ENCODE measurements around the gene NTM. TPM values are rescaled to one million over a fixed set of nuclear protein-coding genes. Genes with fewer than 3 reads are reported as not detected.

NTM gene
- polyA plus RNA-seq, 1 donor from 2014 or later: 39.4 TPM

- Histone ChIP-seq H3K4me3 (ENCODE audit: low read length) (no peak overlapping the region), H3K27ac (ENCODE audit: low read length) (no peak overlapping the region), H3K79me2 (replicated peaks; ENCODE audit: insufficient read depth, low read length) (no peaks in the 10 kb centered on the region), H4K20me1 (ENCODE audit: insufficient read depth) (no peaks in the 10 kb centered on the region), H3F3A (ENCODE audit: insufficient read depth, low read length, poor library complexity, severe bottlenecking) (no peaks in the 10 kb centered on the region), H3K9me2 (ENCODE audit: insufficient read depth, low read length) (no peaks in the 10 kb centered on the region), H3K9ac (ENCODE audit: low read length) (no peak overlapping the region), H2AFZ (ENCODE audit: low read depth, low read length) (no peak overlapping the region), H3K36me3 (ENCODE audit: insufficient read depth, low read length) (no peaks in the 10 kb centered on the region), H3K27me3 (ENCODE audit: insufficient read depth, low read depth, low read length) (no peaks in the 10 kb centered on the region), H3K9me3 (ENCODE audit: low read length) (no peaks in the 10 kb centered on the region), H3K4me2 (ENCODE audit: low read length) (no peak overlapping the region)
- TF ChIP-seq POLR2AphosphoS5 (IDR thresholded peaks at IDR 0.05): no peak
Measured at GRCh38 chr11:131669401-131669780, 299.0 kb downstream of the NTM start.

GRCh38 chr11:131670876-131671275 is 300.5 kb downstream of the NTM start:
- H3K4me3 ChIP-seq (ENCODE audit: low read length): no peak overlapping the region
- no peak overlapping the region for H2AFZ ChIP-seq (ENCODE audit: low read depth, low read length)
- TF ChIP-seq EP300 (conservative IDR thresholded peaks at IDR 0.05; ENCODE audit: poor library complexity, severe bottlenecking) (no peak), CTCF (IDR thresholded peaks at IDR 0.05; ENCODE audit: poor library complexity, severe bottlenecking) (no peak), SMC3 (conservative IDR thresholded peaks at IDR 0.05; ENCODE audit: poor library complexity) (no peak), RAD21 (conservative IDR thresholded peaks at IDR 0.05) (no peak), TAF1 (IDR thresholded peaks at IDR 0.05; ENCODE audit: low read depth) (no peak)

GRCh38 chr11:131671320-131671719 is 300.9 kb downstream of the NTM start:
- TF ChIP-seq MXI1 (conservative IDR thresholded peaks at IDR 0.05; ENCODE audit: poor library complexity, severe bottlenecking): no peak
- TF ChIP-seq SMC3 (conservative IDR thresholded peaks at IDR 0.05; ENCODE audit: poor library complexity): no peak
- TF ChIP-seq REST (IDR thresholded peaks at IDR 0.05; ENCODE audit: borderline replicate concordance): no peak
- TF ChIP-seq RAD21 (conservative IDR thresholded peaks at IDR 0.05): no peak
- TF ChIP-seq EZH2 (IDR thresholded peaks at IDR 0.05; ENCODE audit: borderline replicate concordance, insufficient read depth, low read length, poor library complexity, severe bottlenecking): no peak
- TF ChIP-seq CTCF (IDR thresholded peaks at IDR 0.05; ENCODE audit: poor library complexity, severe bottlenecking): no peak
- TF ChIP-seq TAF1 (IDR thresholded peaks at IDR 0.05; ENCODE audit: low read depth): no peak
- TF ChIP-seq POLR2AphosphoS5 (IDR thresholded peaks at IDR 0.05): no peak
- Histone ChIP-seq H2AFZ (ENCODE audit: low read depth, low read length) (no peak overlapping the region), H3K36me3 (ENCODE audit: insufficient read depth, low read length) (no peaks in the 10 kb centered on the region), H3K9me3 (ENCODE audit: low read length) (no peaks in the 10 kb centered on the region), H3K27ac (ENCODE audit: low read length) (no peak overlapping the region), H3K4me2 (ENCODE audit: low read length) (no peak overlapping the region), H3F3A (ENCODE audit: insufficient read depth, low read length, poor library complexity, severe bottlenecking) (no peaks in the 10 kb centered on the region), H3K4me3 (ENCODE audit: low read length) (no peak overlapping the region), H4K20me1 (ENCODE audit: insufficient read depth) (no peaks in the 10 kb centered on the region), H3K9me2 (ENCODE audit: insufficient read depth, low read length) (no peaks in the 10 kb centered on the region), H3K27me3 (ENCODE audit: insufficient read depth, low read depth, low read length) (no peaks in the 10 kb centered on the region), H3K79me2 (replicated peaks; ENCODE audit: insufficient read depth, low read length) (no peaks in the 10 kb centered on the region), H3K9ac (ENCODE audit: low read length) (no peak overlapping the region)

More at GRCh38 chr11:131670876-131671275, 300.5 kb downstream of the NTM start:
- no peaks in the 10 kb centered on the region for H4K20me1 ChIP-seq (ENCODE audit: insufficient read depth)
- no peaks in the 10 kb centered on the region for H3F3A ChIP-seq (ENCODE audit: insufficient read depth, low read length, poor library complexity, severe bottlenecking)
- no peak overlapping the region for H3K4me2 ChIP-seq (ENCODE audit: low read length)
- H3K9me3 ChIP-seq (ENCODE audit: low read length): no peaks in the 10 kb centered on the region
- H3K9me2 ChIP-seq (ENCODE audit: insufficient read depth, low read length): no peaks in the 10 kb centered on the region
- no peaks in the 10 kb centered on the region for H3K27me3 ChIP-seq (ENCODE audit: insufficient read depth, low read depth, low read length)
- H3K79me2 ChIP-seq (replicated peaks; ENCODE audit: insufficient read depth, low read length): no peaks in the 10 kb centered on the region
- H3K27ac ChIP-seq (ENCODE audit: low read length): no peak overlapping the region
- H3K36me3 ChIP-seq (ENCODE audit: insufficient read depth, low read length): no peaks in the 10 kb centered on the region
- H3K9ac ChIP-seq (ENCODE audit: low read length): no peak overlapping the region

Data from neural cell (in vitro differentiated cells).